Esophagus muscularis mucosa (tissue), 4 donors: Measurements from ENCODE around the gene KCTD21. TPM values are rescaled to one million over a fixed set of nuclear protein-coding genes. Genes with fewer than 3 reads are reported as not detected.
"Not testable (repeated sequence)": the region's sequence is repeated elsewhere in the genome, so short reads cannot be mapped to it uniquely, and the experiment has no call there.

Source experiments
- DNase-seq: peaks from one replicate; pipeline ENCODE4 v3.0.0-alpha.2; 2017; ENCODE audit errors: extremely low spot score
- H3K27ac ChIP-seq, 4 donors: fragments of 200-600 bp; sonication (generic); replicated peaks in 1 of 4; 1 replicate in 3 of 4; 2 replicates in 1 of 4; pipeline ENCODE4 v1.5.1; 2016 to 2019; ENCODE audit warnings: mild to moderate bottlenecking in 1 of 4
- H3K27me3 ChIP-seq, 4 donors: fragments of 200-600 bp; sonication (generic); one replicate each; pipeline versions ENCODE4 v1.5.1 to v1.6.0; 2016 to 2019
- H3K36me3 ChIP-seq, 4 donors: fragments of 200-600 bp; sonication (generic); one replicate each; pipeline ENCODE4 v1.5.1; 2016 to 2019
- H3K4me1 ChIP-seq, 4 donors: fragments of 200-600 bp; sonication (generic); one replicate each; pipeline ENCODE4 v1.5.1; 2016 to 2019
- H3K4me3 ChIP-seq, 4 donors: fragments of 200-600 bp; sonication (generic); 1 replicate in 2 of 4; 2 replicates in 2 of 4; pipeline ENCODE4 v1.5.1; 2016 to 2019; ENCODE audit warnings: mild to moderate bottlenecking in 4 of 4, moderate library complexity in 1 of 4
- H3K9me3 ChIP-seq, 4 donors: fragments of 200-600 bp; sonication (generic); 1 replicate in 3 of 4; 2 replicates in 1 of 4; pipeline ENCODE4 v1.5.1; 2016 to 2019
- EP300 ChIP-seq: sonication (generic); formaldehyde crosslinking; IDR thresholded peaks from one replicate; pipeline ENCODE4 v1.6.1; 2017; ENCODE audit warnings: antibody characterized with exemption
- POLR2A ChIP-seq: fragments of 450-650 bp; IDR thresholded peaks from one replicate; pipeline ENCODE4 v1.6.1; 2017; ENCODE audit warnings: antibody characterized with exemption, moderate library complexity, mild to moderate bottlenecking, low read depth
- POLR2AphosphoS5 ChIP-seq, 2 donors: sonication (generic); formaldehyde crosslinking; IDR thresholded peaks; one replicate each; pipeline ENCODE4 v1.6.1; 2017; ENCODE audit warnings: antibody characterized with exemption in 2 of 2
- WGBS: methylation state at CpG from one replicate; pipeline ENCODE4 v1.1.5; 2018; 5-methylcytosine and 5-hydroxymethylcytosine counted together
- intact Hi-C: fragments of 100-400 bp; cut with DNase I; formaldehyde crosslinking; loops from one replicate; pipeline ENCODE4 v1.15.1; 2023
- total RNA-seq, 4 donors: library from RNA; depleted of rRNA; stranded (reverse); fragments of >200 nt; gene quantifications; one replicate each; pipeline versions ENCODE4 v1.1.0 to v1.2.1, GENCODE V29; 2016
- TF ChIP-seq, protein P1 (sequence below), 3 experiments: fragments of 200-600 bp in 2 of 3; fragments of 450-650 bp in 1 of 3; sonication (generic) in 2 of 3; IDR thresholded peaks; one replicate each; pipeline ENCODE4 v1.5.1; 2017 to 2019; ENCODE audit warnings: antibody characterized with exemption in 3 of 3, mild to moderate bottlenecking in 2 of 3, moderate library complexity in 1 of 3

The KCTD21 gene
- total RNA-seq, 4 donors from 2014 or later, result 6.6 to 21.0 (median 12.1) TPM

DNA sequence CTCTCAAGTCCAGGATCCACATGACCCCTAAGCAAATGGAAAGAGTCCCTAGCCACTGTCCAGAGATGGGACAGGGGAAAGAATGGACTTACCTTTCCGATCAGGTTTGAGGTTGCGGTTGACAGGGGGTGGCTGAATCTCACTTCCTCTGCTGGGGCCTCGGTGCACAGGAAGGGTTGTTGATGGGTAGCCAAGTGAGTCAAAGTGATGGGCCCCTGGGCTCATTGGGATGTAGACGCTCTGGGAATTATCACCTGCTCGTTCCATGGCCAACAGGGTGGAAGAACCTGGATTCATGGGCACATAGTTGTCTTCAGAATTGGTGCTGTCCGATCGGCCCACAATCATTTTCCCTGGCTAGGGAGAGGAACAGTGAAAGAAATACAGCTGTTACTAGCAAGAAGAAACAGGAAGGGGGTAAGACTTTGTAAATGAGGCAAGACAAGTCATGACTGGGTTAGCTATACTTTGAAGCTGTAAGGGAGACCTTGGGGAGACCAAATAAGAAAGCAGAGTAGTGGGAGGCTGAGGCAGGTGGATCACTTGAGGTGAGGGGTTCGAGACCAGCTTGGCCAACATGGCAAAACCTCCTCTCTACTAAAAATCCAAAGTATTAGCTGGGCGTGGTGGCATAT, 35.0 kb upstream of the KCTD21 start:
- H3K4me1 ChIP-seq, result no peaks in the 10 kb centered on the region
- no peaks in the 10 kb centered on the region for H3K9me3 ChIP-seq
- WGBS, result 97% methylated on average over 9 of the region's 9 CpGs
- peak; percentile 70 for DNase-seq
- intact Hi-C loops, result no loop called here
- H3K27ac ChIP-seq, result no peak overlapping the region
- no peaks in the 10 kb centered on the region for H3K27me3 ChIP-seq
- H3K4me3 ChIP-seq, result no peak overlapping the region
- H3K36me3 ChIP-seq, result peaks cover 20 to 83% (median 74%) of the 10 kb centered on the region in 4 donors
- TF ChIP-seq POLR2A (no peak), EP300 (no peak), POLR2AphosphoS5 (IDR thresholded peaks at IDR 0.05) (no peak)
- TF ChIP-seq, protein P1, sequence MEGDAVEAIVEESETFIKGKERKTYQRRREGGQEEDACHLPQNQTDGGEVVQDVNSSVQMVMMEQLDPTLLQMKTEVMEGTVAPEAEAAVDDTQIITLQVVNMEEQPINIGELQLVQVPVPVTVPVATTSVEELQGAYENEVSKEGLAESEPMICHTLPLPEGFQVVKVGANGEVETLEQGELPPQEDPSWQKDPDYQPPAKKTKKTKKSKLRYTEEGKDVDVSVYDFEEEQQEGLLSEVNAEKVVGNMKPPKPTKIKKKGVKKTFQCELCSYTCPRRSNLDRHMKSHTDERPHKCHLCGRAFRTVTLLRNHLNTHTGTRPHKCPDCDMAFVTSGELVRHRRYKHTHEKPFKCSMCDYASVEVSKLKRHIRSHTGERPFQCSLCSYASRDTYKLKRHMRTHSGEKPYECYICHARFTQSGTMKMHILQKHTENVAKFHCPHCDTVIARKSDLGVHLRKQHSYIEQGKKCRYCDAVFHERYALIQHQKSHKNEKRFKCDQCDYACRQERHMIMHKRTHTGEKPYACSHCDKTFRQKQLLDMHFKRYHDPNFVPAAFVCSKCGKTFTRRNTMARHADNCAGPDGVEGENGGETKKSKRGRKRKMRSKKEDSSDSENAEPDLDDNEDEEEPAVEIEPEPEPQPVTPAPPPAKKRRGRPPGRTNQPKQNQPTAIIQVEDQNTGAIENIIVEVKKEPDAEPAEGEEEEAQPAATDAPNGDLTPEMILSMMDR (IDR thresholded peaks at IDR 0.05), result no peak

DNA sequence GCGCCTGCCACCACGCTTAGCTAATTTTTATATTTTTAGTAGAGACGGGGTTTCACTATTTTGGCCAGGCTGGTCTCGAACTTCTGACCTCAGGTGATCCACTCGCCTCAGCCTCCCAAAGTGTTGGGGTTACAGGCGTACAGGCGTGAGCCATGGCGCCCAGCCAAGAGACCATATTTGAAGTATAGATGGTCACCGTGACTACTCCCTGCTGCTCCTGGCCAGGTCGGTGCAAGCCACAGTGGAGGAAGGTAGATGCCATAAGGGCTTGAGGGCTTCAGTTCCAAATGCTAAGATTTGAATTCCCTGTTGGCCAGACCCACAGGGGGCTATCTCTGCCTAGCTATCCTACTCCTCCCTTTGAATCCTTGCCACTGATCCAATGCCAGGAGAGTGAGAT, 34.3 kb upstream of the KCTD21 start:
- peaks cover 21 to 90% (median 81%) of the 10 kb centered on the region in 4 donors for H3K36me3 ChIP-seq
- 86% methylated on average over 10 of the region's 10 CpGs for WGBS
- intact Hi-C loops, H3K9me3 ChIP-seq, H3K27ac ChIP-seq, H3K4me3 ChIP-seq, H3K4me1 ChIP-seq, DNase-seq, H3K27me3 ChIP-seq: not testable (repeated sequence)

DNA sequence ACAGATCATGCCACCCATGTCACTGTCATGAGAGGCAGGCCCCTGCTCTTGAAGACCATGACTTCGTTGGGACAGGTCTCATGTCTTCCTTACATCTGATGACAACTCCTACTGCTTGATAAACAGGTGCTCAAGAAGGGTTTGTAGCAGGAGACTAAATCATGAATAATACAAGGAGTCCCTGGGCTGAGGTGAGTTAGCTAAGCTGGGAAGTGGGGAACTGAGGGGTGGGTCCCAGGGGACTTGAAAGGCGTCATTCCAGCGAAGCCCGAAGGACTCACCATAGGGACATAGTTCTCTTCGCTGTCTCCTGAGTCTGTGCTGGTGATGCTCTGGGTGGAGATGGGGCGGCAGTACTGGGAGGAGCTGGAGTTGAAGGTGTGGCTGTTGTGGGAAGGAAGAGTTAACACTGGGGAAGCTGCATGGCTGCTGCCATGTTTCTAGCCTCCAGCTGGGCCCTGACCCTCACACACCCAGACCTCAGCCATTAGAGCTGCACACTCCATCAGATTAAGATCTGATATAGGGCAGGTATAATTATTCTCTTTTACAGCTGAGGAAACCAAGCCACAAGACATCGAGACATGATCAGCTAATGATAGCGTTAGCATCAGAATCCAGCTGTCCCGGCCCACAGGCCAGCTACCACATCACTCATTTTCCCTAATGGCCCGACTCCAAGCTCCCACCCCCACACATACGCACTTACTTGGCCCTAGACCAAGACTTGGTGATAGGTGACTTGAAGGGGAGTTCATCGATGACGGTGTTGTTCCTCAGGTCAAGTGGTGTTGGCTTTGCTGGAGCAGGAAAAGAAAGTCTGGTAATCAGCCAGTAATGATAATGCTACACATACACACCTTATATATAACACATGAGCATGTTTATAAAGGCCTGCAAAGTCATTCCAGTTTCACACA, 33.2 kb upstream of the KCTD21 start:
- H3K27ac ChIP-seq, result no peak overlapping the region
- H3K9me3 ChIP-seq, result no peaks in the 10 kb centered on the region
- peak; percentile 57 for DNase-seq
- WGBS, result 90% methylated on average over 13 of the region's 13 CpGs
- H3K4me3 ChIP-seq, result no peak overlapping the region
- no peak for TF ChIP-seq POLR2AphosphoS5 (IDR thresholded peaks at IDR 0.05)
- TF ChIP-seq, protein P1 (IDR thresholded peaks at IDR 0.05), result no peak
- TF ChIP-seq POLR2A, result no peak
- TF ChIP-seq EP300, result no peak
- H3K27me3 ChIP-seq, result no peaks in the 10 kb centered on the region
- intact Hi-C loops, result no loop called here
- H3K36me3 ChIP-seq, result peaks cover 23 to 96% (median 88%) of the 10 kb centered on the region in 4 donors
- no peaks in the 10 kb centered on the region for H3K4me1 ChIP-seq

DNA sequence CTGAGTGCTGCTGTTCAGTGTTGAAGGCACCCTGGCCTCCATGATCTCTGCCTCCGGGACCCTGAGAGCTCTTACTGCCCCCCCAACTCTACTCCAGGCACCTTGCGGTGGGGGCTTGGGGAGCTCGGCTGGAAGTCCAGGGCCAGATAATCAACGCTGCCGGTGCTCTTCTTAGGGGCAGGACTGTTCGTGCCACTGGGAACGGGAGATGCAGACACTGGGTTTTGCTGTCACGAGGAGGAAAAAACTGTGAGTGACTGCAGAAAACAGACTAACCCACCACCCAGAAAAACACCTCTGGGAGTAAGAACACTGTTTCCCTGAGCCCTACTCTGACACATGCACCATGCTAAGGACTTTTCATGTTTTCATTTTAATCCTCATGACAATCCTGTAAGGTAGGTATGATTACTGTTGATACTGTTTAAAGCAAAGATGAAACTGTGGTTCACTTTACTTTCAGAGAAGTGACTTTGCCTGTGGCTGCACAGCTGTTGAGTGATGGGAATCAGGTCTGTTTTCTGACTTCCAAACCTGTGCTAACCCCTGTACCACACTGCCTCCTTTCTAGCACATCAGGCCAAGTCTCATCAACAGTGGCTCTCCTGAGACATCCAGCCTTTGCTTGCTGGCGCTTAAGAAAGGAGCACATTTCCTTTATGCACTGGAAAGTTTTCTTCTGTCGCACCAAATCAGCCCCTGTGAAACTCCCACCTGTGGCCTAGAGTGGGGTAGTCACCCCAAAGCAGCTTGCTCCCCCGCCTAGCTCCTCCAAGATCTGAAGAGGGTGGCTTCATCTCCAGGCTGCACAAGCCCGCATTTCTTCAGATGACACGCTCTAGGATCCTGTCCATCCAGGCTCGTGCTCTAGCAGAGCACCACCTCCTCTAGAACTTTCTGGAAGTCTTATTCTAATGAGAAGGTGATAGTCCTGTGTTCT, 32.1 kb upstream of the KCTD21 start:
- no peaks in the 10 kb centered on the region for H3K9me3 ChIP-seq
- peaks cover 26 to 98% (median 92%) of the 10 kb centered on the region in 4 donors for H3K36me3 ChIP-seq
- no peak for TF ChIP-seq POLR2A
- no peak for TF ChIP-seq EP300
- no peak for TF ChIP-seq POLR2AphosphoS5 (IDR thresholded peaks at IDR 0.05)
- intact Hi-C loops, result no loop called here
- WGBS, result 94% methylated on average over 13 of the region's 14 CpGs
- no peaks in the 10 kb centered on the region for H3K27me3 ChIP-seq
- DNase-seq, result peak; percentile 57
- H3K4me1 ChIP-seq, result no peaks in the 10 kb centered on the region
- H3K4me3 ChIP-seq, result no peak overlapping the region
- H3K27ac ChIP-seq, result no peak overlapping the region

DNA sequence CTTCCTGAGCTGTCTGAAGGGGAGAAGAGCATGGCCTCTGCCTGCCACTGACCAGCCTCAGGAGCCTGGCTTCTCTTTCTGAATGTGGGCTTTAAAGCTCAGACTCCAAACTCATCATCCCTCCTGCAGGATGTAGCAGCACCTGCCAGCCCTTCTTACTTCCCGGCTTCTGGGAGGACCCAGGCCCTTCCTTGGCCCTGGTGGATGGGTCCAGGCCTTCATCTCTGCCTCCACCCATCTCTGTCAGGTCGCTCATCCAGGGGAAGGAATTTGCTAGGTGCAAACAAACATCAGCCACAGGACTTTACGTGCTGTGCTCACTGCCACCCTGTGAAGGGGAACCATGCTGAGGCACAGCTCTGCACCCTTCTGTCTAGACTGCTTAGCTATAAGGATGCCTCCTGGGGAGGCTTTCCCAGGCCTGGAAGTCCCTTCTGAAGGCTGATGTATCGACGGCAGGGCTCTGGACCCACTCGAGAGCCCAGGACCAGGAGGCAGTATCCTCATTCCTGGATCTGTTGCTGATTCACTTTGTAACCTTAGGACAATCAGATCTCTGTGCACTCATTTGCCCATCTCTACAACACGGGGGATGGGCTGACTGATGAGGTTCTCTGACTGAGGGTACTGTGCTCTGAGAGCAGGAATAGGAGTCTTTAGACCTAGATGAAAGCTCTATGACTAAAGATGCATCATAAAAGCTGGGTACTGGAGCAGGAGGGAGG, 31.2 kb upstream of the KCTD21 start:
- H3K4me3 ChIP-seq, result no peak overlapping the region
- no peaks in the 10 kb centered on the region for H3K4me1 ChIP-seq
- no peaks in the 10 kb centered on the region for H3K9me3 ChIP-seq
- intact Hi-C loops, result no loop called here
- DNase-seq, result no peak
- WGBS, result 95% methylated on average over 7 of the region's 7 CpGs
- H3K27ac ChIP-seq, result no peak overlapping the region
- TF ChIP-seq POLR2AphosphoS5 (IDR thresholded peaks at IDR 0.05) (no peak), POLR2A (no peak), EP300 (no peak)
- TF ChIP-seq, protein P1 (IDR thresholded peaks at IDR 0.05), result no peak
- H3K36me3 ChIP-seq, result peaks cover 34 to 98% (median 89%) of the 10 kb centered on the region in 4 donors
- no peaks in the 10 kb centered on the region for H3K27me3 ChIP-seq
